Neural progenitor cell (in vitro differentiated cells): Measurements from ENCODE around the gene PRPF38B. TPM values are rescaled to one million over a fixed set of nuclear protein-coding genes. Genes with fewer than 3 reads are reported as not detected.

Source experiments
- DNase-seq: peaks from one replicate; pipeline ENCODE4 v3.0.0-alpha.2; 2016; ENCODE audit warnings: low spot score
- H2AFZ ChIP-seq: fragments of 200-600 bp; sonication (generic); replicated peaks from 2 replicates; pipeline ENCODE4 v1.6.1; 2016; ENCODE audit warnings: antibody characterized with exemption
- H3F3A ChIP-seq: fragments of 200-600 bp; sonication (generic); 2 replicates; pipeline ENCODE4 v1.6.1; 2016; ENCODE audit warnings: antibody characterized with exemption, low read depth
- H3K27ac ChIP-seq: fragments of 200-600 bp; sonication (generic); 2 replicates; pipeline ENCODE4 v1.5.1; 2016; ENCODE audit warnings: mild to moderate bottlenecking
- H3K27me3 ChIP-seq: fragments of 200-600 bp; sonication (generic); 2 replicates; pipeline ENCODE4 v1.6.1; 2016; ENCODE audit warnings: mild to moderate bottlenecking, moderate library complexity
- H3K36me3 ChIP-seq: fragments of 200-600 bp; sonication (generic); 2 replicates; pipeline ENCODE4 v1.5.1; 2016
- H3K4me1 ChIP-seq: fragments of 200-600 bp; sonication (generic); 2 replicates; pipeline ENCODE4 v1.6.1; 2016; ENCODE audit warnings: mixed run types
- H3K4me2 ChIP-seq: fragments of 200-600 bp; sonication (generic); 2 replicates; pipeline ENCODE4 v1.6.1; 2016
- H3K4me3 ChIP-seq: fragments of 200-600 bp; sonication (generic); 2 replicates; pipeline ENCODE4 v1.5.1; 2016
- H3K79me2 ChIP-seq: fragments of 200-600 bp; sonication (generic); 2 replicates; pipeline ENCODE4 v1.6.1; 2016; ENCODE audit warnings: low read depth
- H3K9ac ChIP-seq: fragments of 200-600 bp; sonication (generic); 2 replicates; pipeline ENCODE4 v1.6.1; 2016
- H3K9me3 ChIP-seq: fragments of 200-600 bp; sonication (generic); 2 replicates; pipeline ENCODE4 v1.5.1; 2016; ENCODE audit warnings: low read depth
- H4K20me1 ChIP-seq: fragments of 200-600 bp; sonication (generic); 2 replicates; pipeline ENCODE4 v1.6.1; 2016; ENCODE audit warnings: low read depth
- H3K27ac Mint-ChIP-seq: 3 replicates; pipeline ENCODE4 v1.8.0; 2021; ENCODE audit warnings: mixed read lengths
- H3K27me3 Mint-ChIP-seq: 2 replicates; pipeline ENCODE4 v1.8.0; 2022; ENCODE audit warnings: low read depth, mild to moderate bottlenecking, inconsistent platforms, moderate library complexity, mixed read lengths; ENCODE audit not compliant: insufficient read depth
- H3K36me3 Mint-ChIP-seq: 3 replicates; pipeline ENCODE4 v1.8.0; 2021; ENCODE audit warnings: mixed read lengths
- H3K4me1 Mint-ChIP-seq: 3 replicates; pipeline ENCODE4 v1.8.0; 2021; ENCODE audit warnings: mixed read lengths
- H3K4me3 Mint-ChIP-seq: 3 replicates; pipeline ENCODE4 v1.8.0; 2021; ENCODE audit warnings: mild to moderate bottlenecking, moderate library complexity, mixed read lengths
- H3K9me3 Mint-ChIP-seq: 3 replicates; pipeline ENCODE4 v1.8.0; 2020; ENCODE audit warnings: mixed read lengths
- CTCF ChIP-seq: fragments of 200-600 bp; sonication (generic); IDR thresholded peaks from 2 replicates; pipeline ENCODE4 v1.5.1; 2017; ENCODE audit warnings: antibody characterized with exemption, mild to moderate bottlenecking
- EZH2 ChIP-seq: fragments of 200-600 bp; sonication (generic); IDR thresholded peaks from 2 replicates; pipeline ENCODE4 v1.6.1; 2017; ENCODE audit warnings: antibody characterized with exemption, mild to moderate bottlenecking, moderate library complexity
- EZH2phosphoT487 ChIP-seq: fragments of 200-600 bp; sonication (generic); IDR thresholded peaks from 2 replicates; pipeline ENCODE4 v1.6.1; 2017; ENCODE audit warnings: antibody characterized with exemption
- total RNA-seq: library from RNA; depleted of rRNA; stranded (reverse); fragments of >200 nt; gene quantifications from 2 replicates; pipeline ENCODE4 v1.2.3, GENCODE V29; 2015; ENCODE audit warnings: low replicate concordance

The PRPF38B gene
- total RNA-seq, 1 donor from 2014 or later, result 40.7 TPM

- Mint-ChIP-seq H3K9me3 (peaks cover 1% of the 10 kb centered on the region), H3K27me3 (peaks cover 9% of the 10 kb centered on the region), H3K27ac (no peak overlapping the region), H3K36me3 (no peaks in the 10 kb centered on the region), H3K4me1 (no peaks in the 10 kb centered on the region), H3K4me3 (no peak overlapping the region)
- H3K9me3 ChIP-seq, result no peaks in the 10 kb centered on the region
- no peak overlapping the region for H2AFZ ChIP-seq
- no peak overlapping the region for H3K4me3 ChIP-seq
- H3K9ac ChIP-seq, result no peak overlapping the region
- no peak for TF ChIP-seq EZH2phosphoT487
- no peak for DNase-seq
- H3K27ac ChIP-seq, result no peak overlapping the region
- peaks cover 30% of the 10 kb centered on the region for H3K27me3 ChIP-seq
- no peaks in the 10 kb centered on the region for H3K36me3 ChIP-seq
- H3F3A ChIP-seq, result peaks cover 14% of the 10 kb centered on the region
- H3K4me1 ChIP-seq, result no peaks in the 10 kb centered on the region
- no peaks in the 10 kb centered on the region for H3K79me2 ChIP-seq
- no peak overlapping the region for H3K4me2 ChIP-seq
- H4K20me1 ChIP-seq, result no peaks in the 10 kb centered on the region
These were observed 34.6 kb upstream of the PRPF38B start for GRCh38 chr1:108657356-108658080.

- no peaks in the 10 kb centered on the region for H3K36me3 Mint-ChIP-seq
- H3K9me3 ChIP-seq, result no peaks in the 10 kb centered on the region
- peaks cover 38% of the 10 kb centered on the region for H3K27me3 ChIP-seq
- H3K79me2 ChIP-seq, result no peaks in the 10 kb centered on the region
- H3K36me3 ChIP-seq, result no peaks in the 10 kb centered on the region
- H3K4me1 Mint-ChIP-seq, result no peaks in the 10 kb centered on the region
- peaks cover 14% of the 10 kb centered on the region for H3F3A ChIP-seq
- peak within 1 kb of the TSS; percentile 96 for H2AFZ ChIP-seq
- H3K27ac ChIP-seq, result no peak within 1 kb of the TSS
- peak within 1 kb of the TSS; percentile 66 for H3K4me2 ChIP-seq
- H3K4me1 ChIP-seq, result no peaks in the 10 kb centered on the region
- H3K4me3 ChIP-seq, result peak within 1 kb of the TSS; percentile 44
- TF ChIP-seq EZH2phosphoT487, result peak; percentile 41
- no peak for TF ChIP-seq CTCF
- TF ChIP-seq EZH2, result peak; percentile 70
- H3K9me3 Mint-ChIP-seq, result peaks cover 1% of the 10 kb centered on the region
- no peak within 1 kb of the TSS for H3K9ac ChIP-seq
- H3K4me3 Mint-ChIP-seq, result peak within 1 kb of the TSS; percentile 76
- H3K27me3 Mint-ChIP-seq, result peaks cover 14% of the 10 kb centered on the region
- no peak within 1 kb of the TSS for H3K27ac Mint-ChIP-seq
- no peaks in the 10 kb centered on the region for H4K20me1 ChIP-seq
- DNase-seq, result peak; percentile 67
These were observed 31.0 kb upstream of the PRPF38B start, which contains the start of gene HENMT1 for GRCh38 chr1:108661030-108661609. Gene HENMT1, minus strand, starts transcription at chr1:108661093. Its CDS starts 1,209 bp downstream, at chr1:108659884.

GRCh38 chr1:108663074-108663473, 29.0 kb upstream of the PRPF38B start:
- no peak overlapping the region for H3K27ac Mint-ChIP-seq
- no peaks in the 10 kb centered on the region for H3K9me3 ChIP-seq
- peaks cover 14% of the 10 kb centered on the region for H3K27me3 Mint-ChIP-seq
- DNase-seq, result no peak
- no peak overlapping the region for H3K4me3 Mint-ChIP-seq
- H3K4me3 ChIP-seq, result no peak overlapping the region
- H3K27ac ChIP-seq, result no peak overlapping the region
- H3K79me2 ChIP-seq, result no peaks in the 10 kb centered on the region
- H3K4me1 ChIP-seq, result no peaks in the 10 kb centered on the region
- no peak overlapping the region for H3K4me2 ChIP-seq
- no peaks in the 10 kb centered on the region for H4K20me1 ChIP-seq
- H3K27me3 ChIP-seq, result peaks cover 38% of the 10 kb centered on the region
- no peaks in the 10 kb centered on the region for H3K36me3 ChIP-seq
- H2AFZ ChIP-seq, result no peak overlapping the region
- peaks cover 8% of the 10 kb centered on the region for H3F3A ChIP-seq
- no peak overlapping the region for H3K9ac ChIP-seq
- H3K36me3 Mint-ChIP-seq, result no peaks in the 10 kb centered on the region
- no peak for TF ChIP-seq EZH2
- no peak for TF ChIP-seq EZH2phosphoT487
- no peak for TF ChIP-seq CTCF
- H3K9me3 Mint-ChIP-seq, result peaks cover 1% of the 10 kb centered on the region
- H3K4me1 Mint-ChIP-seq, result no peaks in the 10 kb centered on the region

- Histone ChIP-seq H2AFZ (no peak overlapping the region), H3K4me1 (no peaks in the 10 kb centered on the region), H3K36me3 (no peaks in the 10 kb centered on the region), H3K4me3 (no peak overlapping the region), H3F3A (peaks cover 8% of the 10 kb centered on the region), H3K4me2 (no peak overlapping the region), H3K9me3 (no peaks in the 10 kb centered on the region), H3K79me2 (no peaks in the 10 kb centered on the region), H3K9ac (no peak overlapping the region), H4K20me1 (no peaks in the 10 kb centered on the region), H3K27me3 (peaks cover 38% of the 10 kb centered on the region), H3K27ac (no peak overlapping the region)
- TF ChIP-seq EZH2 (no peak), EZH2phosphoT487 (no peak), CTCF (no peak)
- Mint-ChIP-seq H3K27ac (no peak overlapping the region), H3K27me3 (peaks cover 14% of the 10 kb centered on the region), H3K36me3 (no peaks in the 10 kb centered on the region), H3K4me3 (no peak overlapping the region), H3K4me1 (no peaks in the 10 kb centered on the region), H3K9me3 (peaks cover 1% of the 10 kb centered on the region)
- no peak for DNase-seq
These were observed 27.6 kb upstream of the PRPF38B start for GRCh38 chr1:108664481-108664880.
